Astrocyte of the hippocampus (primary cell): ENCODE measurements around the gene BAIAP2.

ENCODE experiments used
- DNase-seq: peaks from one replicate; pipeline ENCODE4 v3.0.0; 2011; ENCODE audit warnings: low read depth, low spot score

BAIAP2 gene

DNA sequence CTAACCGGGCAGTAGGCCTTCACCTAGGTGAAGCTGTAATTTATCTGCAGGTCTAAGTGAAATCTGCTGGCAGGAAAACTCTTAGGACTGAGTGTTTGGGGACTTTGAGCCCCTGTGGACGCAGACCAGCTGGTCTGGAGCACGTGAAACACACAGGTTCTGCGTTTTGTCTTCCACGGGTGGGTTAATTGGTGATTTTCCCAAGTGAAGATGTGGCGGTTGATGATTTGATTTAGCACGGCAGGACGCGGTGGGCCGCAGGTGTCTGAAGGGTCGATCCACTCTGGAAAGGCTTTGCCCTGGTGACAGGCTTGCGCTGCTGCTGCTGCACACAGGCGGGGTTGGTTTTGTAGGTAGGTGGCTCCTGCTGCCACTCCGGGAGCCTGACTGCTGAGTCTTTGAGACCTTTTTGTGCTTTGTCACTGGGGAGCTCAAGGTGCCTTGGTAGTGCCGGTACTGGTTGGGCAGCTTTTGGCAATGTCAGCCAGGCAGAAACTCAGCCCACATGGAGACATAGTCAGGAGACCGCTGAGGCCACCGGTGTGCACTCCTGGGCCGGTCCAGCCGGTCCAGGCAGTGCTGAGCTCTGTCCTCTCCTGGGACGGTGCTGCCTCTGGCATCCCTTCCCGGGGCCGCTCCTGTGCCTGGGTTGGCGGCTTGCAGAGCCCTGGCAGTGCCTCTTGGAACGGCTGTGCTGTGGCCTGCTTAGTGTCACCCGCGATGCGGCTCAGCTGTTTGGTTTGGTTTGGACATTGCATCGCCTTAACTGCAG, 2.3 kb downstream of the BAIAP2 start:
- peak; percentile 72 for DNase-seq

DNA sequence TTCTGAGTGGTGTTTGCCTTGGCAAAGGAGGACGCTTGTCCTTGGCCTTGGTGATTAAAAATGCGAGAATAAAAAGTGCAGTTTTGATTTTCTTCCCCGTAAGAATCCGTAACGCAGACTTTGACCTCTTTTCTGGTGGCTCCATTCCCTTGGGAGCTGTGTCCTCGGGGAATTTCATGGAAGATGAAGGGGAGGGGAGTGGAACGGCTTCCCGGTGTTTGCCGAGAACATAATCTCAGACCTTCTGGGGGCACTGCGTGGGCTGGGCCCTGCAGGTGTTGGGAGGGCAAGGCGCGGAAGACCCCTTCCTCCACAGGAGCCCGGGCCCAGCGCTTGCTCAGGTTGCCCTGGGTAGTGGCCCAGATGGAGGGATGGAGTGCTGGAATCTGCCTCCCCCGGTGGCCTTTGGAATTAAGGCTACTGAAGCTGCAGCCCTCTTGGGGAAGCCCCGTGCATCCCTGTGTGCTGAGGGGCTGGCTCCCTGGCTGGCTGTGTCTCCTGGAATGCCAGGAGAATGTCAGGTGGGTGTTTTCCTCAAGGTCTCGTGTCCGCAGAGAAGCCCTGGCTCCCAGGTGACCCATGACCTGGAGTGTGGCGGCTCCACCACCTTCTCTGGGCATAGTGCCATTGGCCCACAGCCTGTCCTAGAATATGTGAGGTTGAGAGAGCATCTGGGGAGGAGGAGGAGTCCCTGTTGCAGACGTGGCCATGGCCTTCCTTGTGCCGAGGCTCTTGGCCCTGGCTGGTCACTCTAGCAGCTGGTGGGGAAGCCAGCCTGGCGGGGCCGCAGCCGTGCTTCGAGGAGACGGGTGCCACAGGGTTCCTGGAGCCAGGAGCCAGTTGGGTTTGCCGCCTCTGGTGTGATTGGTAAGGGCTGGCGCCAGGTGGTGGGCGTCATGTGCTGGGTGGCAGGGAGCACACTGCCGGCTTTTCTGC, 3.1 kb downstream of the BAIAP2 start:
- peak; percentile 61 for DNase-seq

DNA sequence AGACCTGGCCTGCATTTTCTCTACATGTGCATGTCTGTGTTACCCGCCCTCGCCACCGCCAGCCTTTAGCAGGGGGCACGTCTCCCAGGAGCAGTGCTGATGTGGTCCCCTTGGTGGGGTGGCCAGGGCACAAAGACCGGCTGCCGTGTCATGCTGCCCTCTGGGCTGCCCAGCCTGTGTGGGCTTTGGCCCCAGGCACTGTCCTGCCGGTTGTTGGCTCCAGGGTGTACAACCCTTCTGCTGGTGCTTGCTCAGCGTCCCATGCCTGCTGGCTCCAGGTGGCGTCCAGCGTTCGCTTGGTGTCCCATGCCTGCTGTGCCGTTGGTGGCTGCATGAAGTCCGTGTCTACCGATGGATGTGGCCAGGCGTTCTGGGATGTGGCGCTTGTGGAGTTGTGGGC, 4.1 kb downstream of the BAIAP2 start:
- no peak for DNase-seq

DNA sequence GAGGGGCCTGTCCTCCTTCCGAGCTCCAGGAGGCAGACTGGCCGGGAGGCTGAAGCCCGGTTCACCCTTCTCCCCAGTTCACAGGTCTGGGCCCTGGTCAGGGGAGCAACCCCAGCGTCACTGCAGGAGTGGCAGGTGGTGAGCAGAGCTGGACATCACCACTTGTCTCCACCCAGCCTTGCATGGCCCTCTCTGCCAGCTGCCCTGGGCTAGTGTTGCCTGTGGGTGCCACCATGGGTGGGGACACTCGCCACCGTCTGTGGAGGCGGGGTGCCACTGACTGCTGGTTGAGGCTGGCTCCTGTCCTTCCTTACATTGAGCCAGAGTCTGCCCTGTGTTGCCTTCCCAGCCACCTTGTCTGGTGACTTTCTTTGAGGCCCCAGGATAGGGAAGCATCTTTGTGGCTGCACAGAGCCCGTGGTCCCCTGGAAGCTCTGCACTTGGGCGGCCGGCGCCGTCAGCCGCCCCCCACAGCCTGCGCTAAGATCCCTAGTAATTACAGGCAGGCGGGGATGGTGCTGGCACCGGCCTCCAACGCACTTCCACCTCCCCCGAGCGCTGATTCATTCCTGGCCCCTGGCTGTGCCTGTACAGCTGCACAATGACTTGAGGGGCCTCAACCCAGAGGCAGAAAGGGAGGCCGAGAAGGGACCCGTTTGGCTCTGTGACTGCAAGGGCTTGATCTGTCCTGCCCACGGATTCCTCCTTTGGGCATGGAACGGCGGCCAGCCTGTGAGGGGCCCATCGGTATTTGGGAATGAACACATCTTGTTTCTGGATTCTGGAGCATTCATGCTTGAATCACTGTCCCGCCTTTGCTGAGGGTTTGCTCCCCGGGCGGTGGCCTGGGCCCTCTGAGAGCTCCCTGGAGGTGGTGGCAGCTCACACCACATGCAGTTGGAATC, 5.2 kb downstream of the BAIAP2 start:
- peak; percentile 85 for DNase-seq

DNA sequence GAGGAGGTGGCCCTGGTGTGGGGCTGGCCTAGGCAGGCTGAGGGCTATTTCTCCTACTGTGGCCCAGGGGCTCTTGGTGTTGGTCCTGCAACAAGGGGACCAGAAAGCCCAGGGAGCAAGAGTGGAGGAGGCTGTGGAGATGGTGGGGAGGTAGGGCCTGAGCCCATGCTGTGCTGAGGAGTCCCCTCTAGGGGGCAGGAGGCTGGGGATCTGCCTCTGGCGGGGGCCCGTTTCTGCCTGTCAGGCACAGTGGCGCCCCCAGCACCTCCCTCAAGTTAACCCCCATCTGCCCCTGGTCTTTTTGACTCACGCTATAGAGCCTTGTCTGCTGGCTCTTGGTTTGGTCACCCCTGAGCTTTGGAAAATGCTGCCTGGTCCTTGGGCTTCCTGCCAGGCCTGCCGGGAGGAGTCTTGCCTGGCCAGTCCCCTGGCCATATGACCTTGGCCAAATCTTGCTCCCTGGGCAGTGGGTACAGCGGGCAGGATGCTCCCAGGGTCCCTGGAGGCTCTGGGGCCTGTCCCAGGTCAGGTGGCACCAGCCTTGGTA, 5.9 kb downstream of the BAIAP2 start:
- DNase-seq = peak; percentile 57

DNA sequence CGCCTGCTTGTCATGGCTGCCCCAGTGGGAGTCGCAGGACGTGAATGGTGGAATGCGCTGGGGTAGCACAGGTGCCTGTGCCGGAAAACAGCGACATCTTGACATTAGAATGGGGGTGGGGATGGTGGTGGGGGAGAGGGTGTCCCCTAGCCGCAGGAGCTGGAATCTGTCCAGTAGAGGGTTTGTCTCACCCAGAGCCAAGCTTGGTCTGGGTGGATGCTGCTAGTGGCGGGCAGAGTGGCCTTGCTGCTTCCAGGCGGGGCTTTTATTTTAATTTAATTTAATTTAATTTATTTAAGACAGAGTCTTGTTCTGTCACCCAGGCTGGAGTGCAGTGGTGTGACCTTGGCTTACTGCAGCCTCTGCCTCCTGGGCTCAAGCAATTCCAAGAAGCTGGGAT, 7.7 kb downstream of the BAIAP2 start:
- no peak for DNase-seq

DNA sequence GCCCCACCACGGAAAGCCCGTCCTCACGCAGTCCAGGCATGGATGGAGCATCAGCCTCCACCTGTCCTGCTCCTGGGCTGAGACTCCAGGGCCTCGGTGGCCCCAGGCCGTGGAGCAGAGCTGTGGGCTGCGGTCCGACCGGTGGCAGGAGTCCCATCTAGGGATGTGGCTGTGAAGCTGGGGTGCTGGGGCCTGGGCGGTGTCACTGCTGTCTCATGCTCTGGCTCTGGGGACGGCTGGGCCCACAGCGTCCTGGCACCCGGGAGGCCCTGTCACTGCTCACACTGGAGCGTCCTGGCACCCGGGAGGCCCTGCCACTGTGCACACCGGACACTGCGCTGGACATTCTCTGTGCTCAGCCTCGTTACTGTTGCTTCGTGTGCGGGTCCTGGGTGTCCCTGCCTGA, 8.4 kb downstream of the BAIAP2 start:
- DNase-seq = no peak

DNA sequence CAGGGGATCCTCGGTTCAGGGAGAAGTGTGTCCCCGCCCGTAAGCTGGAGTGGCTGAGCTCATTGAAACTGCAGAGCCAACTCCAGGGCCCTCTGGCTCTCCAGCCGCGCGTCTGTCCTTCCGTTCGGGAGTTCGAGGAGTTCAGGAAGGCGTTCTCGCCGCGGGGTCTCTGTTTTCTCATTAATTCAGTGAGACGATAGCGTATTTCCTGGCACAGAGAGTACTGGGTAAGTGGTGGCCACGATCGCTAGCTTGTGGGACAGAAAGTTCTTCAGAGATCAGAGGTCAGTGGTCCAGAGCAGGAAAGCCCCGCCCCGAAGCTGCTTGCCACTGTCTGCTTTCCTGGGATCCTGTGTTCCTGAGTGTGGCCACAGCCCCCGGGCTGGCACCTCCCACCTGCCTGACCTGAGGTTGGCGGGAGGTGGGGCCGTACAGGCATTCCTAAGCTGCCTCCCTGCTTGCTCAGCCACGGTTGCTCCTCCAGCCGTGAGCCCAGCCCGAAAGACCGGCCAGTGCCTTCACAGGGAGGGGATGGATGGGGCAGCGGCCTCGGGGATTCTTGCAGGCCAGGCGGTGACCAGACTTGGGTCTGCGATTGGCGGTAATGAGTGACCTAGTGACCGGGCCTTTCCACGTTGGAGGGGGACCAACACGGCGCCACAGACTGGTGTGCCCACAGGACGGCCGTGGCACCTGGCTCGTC, 8.9 kb downstream of the BAIAP2 start:
- peak; percentile 95 for DNase-seq

DNA sequence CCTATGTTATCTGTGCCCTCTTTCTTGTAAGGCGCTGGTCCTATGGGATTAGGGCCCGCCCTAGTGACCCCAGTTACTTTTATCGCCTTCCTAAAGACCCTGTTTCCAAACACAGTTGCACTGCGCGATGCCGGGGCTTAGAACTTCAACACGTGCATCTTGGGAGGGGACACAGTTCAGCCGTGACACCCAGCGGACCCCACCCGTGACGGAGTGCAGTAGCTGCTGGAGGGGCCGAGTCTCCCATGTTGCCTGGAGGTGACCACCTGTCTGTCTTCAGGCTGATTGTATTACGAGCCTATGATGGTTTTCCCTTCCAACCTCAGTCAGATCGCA, 9.4 kb downstream of the BAIAP2 start:
- no peak for DNase-seq

DNA sequence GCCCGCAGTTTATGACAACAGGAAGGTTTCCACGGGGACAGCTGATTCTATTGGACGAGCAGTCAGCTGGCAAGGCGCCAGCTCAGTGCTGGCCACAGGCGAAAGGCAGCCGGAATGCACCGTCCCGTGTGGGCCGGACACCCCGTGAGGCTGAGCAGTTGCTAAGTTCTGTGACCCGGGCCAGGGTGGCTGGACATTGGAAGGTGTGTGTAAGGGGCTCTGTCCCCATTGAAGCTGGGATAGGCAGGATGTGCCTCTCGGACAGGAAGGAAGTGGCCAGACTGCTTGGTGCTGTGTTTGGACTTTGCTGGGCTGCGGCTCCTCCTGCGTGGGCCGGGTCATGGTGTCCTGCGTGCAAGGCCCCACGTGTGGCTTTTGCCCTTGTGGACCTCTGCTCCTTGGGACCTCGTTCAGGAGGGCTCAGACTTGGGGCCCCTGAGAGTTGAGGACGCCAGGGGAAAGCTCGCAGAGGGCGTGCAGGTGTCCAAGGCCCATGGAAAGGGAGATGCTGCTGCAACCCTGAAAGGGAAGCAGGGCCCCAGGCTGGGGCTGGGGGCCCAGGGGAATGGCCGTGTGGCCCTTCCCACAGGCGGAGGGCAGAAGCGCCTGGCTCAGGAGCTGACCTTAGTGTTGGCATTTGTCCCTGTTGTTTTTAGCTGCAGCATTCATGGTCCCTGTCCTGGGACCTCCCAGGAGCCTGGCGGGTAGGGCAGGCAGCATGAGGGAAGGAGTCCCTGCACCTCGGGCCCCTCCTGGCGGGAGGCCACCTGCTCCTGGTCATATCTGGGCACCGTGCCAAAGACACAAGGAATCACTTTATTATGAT, 10.0 kb downstream of the BAIAP2 start:
- peak; percentile 90 for DNase-seq

DNA sequence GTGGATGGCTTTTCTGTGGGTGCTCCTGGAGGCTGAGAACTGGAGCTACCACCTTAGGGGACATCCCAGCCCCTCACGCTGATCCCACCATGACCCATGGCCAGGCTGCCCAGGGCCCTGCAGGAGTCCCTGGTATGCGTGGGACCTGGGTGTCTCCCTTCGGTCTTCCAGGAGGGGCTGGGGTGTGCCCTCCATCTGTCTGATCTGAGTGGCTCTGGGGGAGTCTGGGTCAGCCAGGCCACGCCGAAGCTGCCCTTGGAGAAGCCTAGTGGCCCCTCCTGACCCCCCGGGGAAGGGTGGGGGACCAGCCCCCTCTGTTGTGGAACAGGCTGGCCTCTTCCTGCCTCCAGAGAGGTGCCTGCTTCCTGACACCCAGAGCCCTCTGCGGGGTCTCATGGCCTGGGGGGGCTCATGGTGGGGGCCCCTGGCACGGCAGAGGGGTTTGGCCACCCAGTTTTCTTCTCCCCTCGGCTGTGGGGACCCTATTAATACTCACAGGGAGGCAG, 10.7 kb downstream of the BAIAP2 start:
- DNase-seq = no peak

DNA sequence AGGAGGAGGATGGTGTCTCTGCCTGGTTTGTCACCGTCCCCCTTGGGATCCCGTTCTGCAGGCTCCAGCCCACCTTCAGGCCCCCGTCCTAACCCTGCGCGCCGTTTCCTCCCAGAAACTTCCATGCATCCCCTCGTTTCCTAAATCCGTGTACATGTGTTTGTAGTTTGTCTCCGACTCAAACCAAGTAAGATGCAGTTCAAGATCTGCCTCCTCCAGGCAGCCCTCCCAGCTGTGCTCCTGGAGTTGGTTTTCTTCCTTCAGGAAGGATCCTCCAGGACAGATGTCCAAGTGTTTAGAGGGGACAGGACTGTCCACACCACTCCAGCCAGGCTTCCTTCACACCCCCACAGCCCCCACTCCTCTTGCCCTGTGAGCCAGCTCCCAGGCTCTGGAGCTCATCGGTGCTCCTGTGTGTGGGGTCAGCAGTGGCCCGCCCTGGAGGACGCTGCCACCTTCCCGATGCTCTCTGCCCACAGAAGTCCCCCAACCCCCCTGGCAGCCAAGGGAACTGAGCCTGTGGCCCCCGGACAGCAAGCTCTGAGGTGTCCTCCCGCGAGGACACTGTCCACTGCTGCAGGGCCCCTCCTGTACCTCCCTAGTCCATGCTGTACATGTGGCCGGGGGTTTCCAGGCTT, 11.3 kb downstream of the BAIAP2 start:
- no peak for DNase-seq

DNA sequence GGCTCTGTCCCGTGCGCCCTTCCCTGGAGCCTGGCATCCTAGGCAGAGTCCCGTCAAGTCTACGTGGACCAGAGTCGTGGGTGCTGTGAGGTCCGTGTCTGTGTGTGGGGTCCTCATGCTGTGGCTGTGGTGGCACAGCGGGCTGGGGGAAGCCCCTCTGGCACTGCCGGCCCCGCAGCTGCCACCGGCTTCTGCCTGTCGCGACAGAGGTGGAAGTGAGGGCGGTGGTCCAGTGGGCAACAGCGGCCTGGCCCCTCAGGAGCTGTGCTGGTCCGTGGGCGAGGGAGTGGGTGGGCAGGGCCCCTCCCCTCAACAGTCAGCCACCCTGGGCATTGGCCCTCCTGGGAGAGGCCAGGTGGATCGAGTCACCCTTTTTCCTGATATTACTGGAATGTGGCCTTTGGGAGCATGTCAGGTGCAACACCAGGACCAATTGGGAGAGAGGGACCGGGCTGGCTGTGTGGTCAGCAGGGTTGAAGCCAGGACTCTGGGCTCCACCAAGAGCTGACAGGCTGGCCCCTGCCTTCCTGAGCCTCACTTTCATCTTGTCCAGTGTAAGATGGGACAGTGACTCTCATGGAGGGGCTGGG, 11.9 kb downstream of the BAIAP2 start:
- no peak for DNase-seq

DNA sequence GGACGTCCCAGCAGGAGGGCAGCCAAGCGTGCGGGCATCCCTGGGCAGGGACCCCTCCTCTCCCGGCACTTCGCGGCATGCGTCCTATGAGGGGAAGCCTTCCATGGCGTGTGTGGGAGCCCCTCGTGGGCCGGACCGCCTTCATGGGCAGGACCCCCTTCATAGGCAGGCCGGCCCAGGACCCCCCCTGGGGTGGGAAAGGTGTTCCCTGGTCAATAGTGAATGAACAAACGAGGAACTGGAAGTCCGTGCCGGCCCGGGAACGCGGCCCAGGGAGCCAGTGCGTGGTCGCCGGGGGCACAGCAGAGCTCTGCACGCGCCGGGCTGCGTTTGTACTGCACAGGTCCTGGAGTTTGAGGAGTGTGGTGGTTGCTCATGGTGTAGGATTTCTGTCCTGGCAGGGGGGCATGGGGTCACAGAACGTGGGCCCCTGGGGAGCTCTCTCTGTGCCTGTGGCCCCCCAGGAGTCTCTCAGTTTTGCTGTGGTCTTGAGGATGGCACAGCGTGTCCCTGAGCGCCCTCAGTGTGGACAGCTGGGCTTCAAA, 13.9 kb downstream of the BAIAP2 start:
- DNase-seq = no peak

DNA sequence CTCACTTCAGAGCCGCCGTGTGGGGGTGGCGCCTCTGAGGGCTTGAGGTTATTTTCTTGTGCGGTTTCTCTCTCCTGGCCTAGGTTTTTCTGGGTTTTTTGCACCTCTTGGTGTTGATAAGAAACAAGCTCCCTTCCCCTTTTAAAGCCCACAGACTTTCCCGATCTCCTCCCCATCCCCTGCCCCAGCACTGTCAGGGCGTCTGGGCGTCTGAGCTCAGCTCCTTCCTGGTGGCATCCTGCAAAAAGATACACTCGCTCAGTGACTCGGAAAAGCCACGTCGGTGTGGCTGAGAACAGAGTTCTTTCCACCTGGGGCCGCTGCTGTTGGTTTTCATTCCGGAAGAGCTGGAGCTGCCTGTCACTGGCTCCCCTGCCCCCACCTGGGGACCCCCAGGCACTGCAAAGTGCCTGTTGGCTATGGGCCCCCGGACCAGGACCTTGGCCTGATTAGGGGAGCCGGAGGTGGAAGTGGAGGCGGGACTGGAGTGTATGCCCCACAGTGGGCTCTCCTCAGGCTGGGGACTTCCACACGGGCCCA, 14.5 kb downstream of the BAIAP2 start:
- no peak for DNase-seq

DNA sequence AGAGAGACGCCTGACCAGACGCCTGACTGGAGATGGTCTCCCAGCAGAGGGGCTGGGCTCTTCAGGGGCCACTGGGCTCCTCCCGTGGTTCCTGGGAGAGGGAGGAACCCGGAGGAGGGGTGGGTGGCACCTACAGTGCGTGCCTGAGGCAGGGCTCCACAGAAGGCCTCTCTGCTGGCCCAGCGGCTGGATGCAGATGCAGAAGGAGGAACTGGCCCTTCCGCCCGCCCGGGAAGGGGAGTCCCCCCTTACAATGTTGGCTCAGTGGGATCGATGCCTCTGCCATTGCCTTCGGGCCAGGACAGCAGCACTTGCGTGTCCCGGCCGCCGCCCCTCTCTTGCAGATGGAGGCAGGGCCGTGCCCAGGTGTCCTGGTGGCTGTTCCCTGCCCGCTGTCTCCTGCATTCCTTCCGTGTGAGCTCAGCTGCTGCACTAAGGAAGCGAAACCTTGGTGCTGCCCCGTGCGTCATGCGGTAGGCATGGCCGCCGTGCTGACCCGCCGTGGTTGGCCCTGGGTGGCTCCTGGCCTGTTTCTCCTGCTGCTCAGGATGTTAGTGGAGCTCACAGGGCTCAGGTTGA, 15.1 kb downstream of the BAIAP2 start:
- DNase-seq = peak; percentile 84

DNA sequence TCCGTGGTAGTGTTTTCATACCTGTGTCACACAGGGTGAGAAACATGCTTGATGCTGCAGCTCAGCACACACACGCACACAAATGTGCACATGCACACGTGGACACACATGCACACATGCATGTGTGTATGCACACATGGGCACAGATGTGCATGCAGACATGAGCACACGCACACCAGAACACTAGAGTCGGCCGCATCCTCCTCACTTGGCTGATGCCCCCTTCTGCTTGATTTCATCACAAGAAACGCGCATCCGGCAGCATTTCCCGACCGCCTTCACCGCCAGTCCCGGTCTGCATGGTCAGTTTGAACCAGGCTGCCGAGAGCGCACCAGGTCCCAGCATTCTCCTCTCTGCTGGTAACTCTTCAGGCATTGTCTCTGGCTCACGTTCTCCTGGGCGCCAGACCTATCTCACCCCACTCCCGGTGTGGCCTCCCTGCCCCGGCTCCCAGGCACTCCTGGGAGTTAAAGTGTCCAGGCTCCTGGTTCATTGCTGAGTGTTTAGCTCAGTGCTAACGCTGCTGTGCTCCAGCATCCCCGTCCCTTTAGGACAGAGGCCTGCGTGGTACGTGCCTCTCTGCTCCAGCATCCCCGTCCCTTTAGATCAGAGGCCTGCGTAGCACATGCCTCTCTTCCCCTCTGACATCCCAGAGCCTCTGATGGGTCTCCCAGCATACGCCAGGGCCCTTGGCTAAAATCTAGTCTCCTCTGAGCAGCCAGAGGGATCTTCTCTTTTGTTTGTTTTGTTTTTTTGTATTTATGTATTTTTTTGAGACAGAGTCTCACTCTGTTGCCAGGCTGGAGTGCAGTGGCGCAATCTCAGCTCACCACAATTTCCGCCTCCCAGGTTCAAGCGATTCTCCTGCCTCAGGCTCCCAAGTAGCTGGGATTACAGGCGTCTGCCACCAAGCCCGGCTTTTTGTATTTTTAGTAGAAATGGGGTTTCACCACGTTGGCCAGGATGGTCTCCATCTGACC, 16.0 kb downstream of the BAIAP2 start:
- no peak for DNase-seq
